ENCODE measurements around the gene HLCS. TPM values are rescaled to one million over a fixed set of nuclear protein-coding genes. Genes with fewer than 3 reads are reported as not detected.

Gene HLCS
- total RNA-seq, 1 donor from 2014 or later = 6.9 TPM

DNA sequence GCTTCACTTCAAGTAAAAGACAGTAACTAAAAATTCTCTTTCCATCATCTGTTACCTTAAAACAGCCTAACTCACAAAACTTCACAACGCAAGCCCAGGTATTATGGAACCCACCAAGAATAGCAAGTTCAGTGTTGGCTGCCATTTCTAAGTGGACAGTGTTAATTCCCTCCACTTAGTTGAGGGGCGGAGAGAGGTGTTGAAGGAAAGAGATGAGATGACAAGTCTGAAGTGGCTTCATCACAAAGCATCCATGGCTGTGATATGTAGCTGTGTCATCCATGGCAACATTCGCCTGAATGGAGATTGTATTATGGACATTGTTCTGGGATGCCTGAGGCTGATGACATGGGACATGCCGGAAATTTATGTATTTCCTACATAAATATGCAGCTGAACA is 165.7 kb downstream of the HLCS start:
- intact Hi-C loops (cut with DNase I) = no loop called here

DNA sequence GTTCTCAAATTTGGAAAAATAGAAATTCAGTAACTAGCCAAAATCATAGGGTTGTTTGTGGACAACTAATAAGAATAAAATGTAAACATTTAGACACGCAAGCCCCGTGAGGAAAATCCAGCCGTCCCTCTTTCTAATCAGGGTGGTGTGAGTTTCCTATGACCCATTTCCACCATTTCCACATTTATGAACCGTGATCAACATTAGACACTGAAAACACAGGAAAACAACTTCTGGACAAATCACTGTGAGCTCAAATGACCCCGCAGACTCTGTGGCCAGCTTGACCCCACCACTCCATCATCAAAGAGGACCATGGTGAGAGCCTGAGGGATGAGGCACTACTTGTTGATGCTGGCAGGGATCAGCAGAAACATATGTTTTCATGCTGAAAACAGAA is 166.6 kb downstream of the HLCS start:
- intact Hi-C loops (cut with DNase I) = no loop called here
- DNase-seq (ENCODE audit: low spot score) = no peak

More for the DNA sequence above, 165.7 kb downstream of the HLCS start:
- no peak for DNase-seq (ENCODE audit: low spot score)

DNA sequence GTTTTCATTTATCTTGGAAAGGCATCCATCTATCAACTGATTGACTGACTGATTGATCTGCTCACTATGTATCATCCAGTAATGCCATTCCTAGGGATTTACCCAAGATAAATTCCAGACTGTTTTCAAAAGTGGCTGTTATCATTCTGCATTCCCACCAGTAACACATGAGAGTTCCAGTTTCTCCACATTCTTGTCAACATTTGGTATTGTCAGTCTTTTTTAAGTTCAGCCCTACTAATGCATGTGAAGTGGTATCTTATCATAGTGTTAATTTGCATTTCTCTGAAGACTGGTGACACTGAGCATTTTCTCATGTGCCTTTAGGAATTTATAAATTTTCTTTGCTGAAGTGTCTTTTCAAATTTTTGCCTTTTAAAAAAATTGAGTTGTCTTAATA is 168.0 kb downstream of the HLCS start:
- DNase-seq (ENCODE audit: low spot score) = no peak
- intact Hi-C loops (cut with DNase I) = no loop called here

DNA sequence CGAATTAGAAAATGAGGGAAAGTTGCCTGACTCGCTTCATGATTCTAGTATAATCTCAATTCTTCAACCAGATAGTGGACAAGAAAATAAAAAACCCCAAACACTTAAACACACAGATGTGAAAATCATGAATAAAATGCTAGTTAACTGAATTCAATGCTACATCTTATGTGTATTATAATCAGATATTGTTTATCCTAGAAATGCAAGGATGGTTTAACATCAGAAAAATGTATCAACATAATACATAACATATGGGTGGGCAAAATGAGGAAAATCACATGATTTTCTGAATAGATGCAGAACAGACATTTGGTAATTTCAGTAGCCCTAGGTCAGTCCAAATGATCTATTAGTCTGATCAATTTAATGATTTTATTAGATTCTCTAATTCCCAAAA is 170.4 kb downstream of the HLCS start:
- intact Hi-C loops (cut with DNase I) = no loop called here
- DNase-seq (ENCODE audit: low spot score) = no peak

DNA sequence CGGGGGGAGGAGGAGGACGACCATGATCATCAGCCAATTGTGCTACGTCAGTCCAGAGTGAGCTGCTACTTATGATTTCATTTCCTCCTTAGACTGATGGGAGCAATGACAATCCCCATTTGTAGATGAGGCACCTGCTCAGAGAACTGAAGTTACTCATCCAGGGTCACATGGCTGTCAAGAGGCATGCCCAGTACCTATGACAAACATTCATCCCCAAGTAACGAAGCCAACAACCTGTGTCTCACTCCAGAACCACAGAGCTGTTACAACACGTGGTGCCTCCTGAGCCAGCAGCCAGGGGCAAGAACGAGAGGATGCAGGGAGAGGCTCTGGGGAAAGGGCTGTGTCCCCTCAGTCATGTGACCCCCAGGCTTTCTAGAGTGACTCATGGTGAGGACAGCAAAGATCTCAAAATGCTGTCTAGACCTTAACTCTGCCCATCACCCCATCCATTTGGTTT is 173.9 kb downstream of the HLCS start:
- no peak for DNase-seq (ENCODE audit: low spot score)
- intact Hi-C loops (cut with DNase I) = loop anchor here (5.0 kb wide), 1 partner anchor 45 kb away; no protein-coding TSS in a partner anchor

DNA sequence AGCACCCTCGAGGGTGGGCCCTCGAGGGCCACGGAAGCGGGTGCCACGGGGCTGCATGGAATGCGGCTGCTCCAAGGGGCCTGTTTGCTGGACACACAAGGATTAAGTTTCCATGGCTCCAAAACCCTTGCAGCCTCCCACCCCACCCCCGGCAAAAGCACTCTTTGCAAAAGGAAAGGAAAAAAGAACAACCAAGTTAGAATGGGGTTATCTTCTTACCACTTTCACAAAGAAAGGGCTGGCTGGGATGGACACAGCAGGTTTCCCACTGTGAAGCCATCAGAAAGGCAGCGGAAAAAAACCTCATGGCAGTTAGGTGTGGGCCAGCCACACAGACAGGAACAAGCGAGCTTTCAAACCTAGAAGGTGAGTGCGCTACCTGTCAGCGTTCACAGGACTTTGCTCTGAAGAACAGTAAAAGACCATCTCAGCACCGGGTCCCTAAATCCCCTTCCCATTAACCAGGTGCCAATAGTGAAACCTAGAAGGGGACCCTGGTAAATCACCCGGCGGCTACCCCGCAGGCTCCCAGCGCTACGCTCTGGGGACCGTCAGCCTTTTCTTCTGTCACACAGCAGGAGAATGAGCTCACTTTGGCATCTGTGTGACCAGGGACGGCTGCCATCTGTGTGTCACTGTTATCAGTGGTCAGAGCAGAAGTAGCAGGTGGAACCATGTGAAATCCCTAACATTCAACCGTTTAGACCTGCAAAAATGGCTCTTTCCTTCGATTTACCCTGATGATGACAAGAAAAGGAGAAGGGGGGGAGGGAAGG is 174.6 kb downstream of the HLCS start:
- no peak for DNase-seq (ENCODE audit: low spot score)
- intact Hi-C loops (cut with DNase I) = loop anchor here (5.0 kb wide), 1 partner anchor 45 kb away; no protein-coding TSS in a partner anchor

DNA sequence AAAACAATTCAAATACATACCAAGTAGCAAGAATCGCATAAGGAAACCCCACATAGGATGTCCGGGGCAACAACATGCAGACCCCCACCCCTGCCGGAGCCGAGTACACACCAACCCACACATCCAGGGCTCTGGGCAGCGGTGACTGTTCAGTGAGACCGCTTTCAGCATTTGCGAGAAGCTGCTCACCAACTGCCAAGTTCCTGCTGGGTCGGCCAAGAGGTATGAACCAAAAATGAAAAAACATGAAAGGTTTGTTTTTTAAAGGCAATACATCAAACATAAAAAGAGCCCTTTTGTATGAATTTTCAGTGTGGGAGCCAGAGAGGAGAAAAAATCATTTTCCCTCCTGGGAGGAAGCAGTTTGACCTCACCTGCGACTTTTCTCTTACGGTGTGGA is 175.3 kb downstream of the HLCS start:
- intact Hi-C loops (cut with DNase I) = loop anchor here (5.0 kb wide), 1 partner anchor 46 kb away; no protein-coding TSS in a partner anchor

DNA sequence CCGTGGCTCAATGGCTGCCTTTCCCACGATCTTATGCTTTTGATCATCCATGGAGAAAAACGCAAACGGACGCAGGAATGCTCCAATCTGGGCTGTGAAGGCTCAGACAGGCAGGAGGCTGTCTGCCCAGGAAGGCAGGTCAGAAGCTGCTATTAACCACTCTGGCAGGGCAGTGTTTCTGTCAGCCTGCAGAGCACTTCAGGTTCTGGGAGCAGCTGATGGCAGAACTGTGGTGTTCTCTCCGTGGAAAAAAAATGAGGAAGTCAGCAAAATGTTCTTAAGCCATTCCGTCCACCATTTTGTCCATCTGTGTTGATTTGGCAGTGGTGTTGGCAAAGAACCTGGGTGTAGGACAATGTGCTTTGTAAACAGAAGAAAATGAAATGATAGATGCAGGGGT is 175.9 kb downstream of the HLCS start:
- DNase-seq (ENCODE audit: low spot score) = no peak
- intact Hi-C loops (cut with DNase I) = loop anchor here (5.0 kb wide), 1 partner anchor 47 kb away; no protein-coding TSS in a partner anchor

More for the DNA sequence above, 175.3 kb downstream of the HLCS start:
- no peak for DNase-seq (ENCODE audit: low spot score)

DNA sequence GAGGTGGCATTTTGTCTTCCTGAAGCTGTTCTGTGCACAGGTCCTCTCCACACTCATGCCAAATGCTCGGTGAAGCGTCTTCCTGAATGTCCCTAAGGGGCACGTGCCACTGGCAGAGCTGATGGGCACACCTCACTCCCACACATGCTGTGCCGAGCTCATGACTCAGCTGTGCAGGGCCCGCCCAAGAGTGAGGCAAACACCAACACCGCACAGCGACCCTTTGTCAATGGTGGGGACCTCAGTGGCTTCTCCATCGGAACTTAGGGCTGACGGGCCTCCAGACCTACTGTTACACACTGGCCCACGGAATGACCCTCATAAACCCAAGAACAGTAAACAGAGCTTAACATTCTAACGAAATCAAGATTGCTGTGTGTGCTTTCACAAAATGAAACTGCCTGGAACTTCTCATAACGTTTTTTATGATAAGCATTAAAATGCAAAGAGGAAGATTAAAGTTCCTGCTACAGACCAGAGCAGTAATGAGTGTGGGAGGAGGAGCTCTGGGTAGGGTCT is 178.3 kb downstream of the HLCS start:
- DNase-seq (ENCODE audit: low spot score) = no peak

DNA sequence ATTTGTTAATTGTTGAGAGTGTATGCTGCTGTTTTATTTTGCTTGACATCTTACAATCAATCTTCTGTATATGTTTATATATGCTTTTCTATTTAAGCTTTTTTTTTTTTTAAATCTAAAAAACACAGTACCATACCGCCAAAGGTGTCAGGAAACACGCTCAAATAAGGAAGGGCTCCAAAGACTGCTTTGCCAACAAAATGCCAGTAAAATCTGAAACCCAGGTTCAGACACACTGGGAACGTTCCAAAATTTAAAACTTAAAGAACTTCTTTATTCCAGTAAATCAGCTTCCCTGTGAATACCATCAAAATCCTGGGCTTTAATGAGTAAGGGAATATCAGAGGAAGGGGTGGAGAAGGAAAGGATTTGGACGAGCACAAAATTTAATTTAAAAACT is 180.3 kb downstream of the HLCS start:
- intact Hi-C loops (cut with DNase I) = no loop called here
- DNase-seq (ENCODE audit: low spot score) = no peak

More for the DNA sequence above, 178.3 kb downstream of the HLCS start:
- intact Hi-C loops (cut with DNase I) = no loop called here

DNA sequence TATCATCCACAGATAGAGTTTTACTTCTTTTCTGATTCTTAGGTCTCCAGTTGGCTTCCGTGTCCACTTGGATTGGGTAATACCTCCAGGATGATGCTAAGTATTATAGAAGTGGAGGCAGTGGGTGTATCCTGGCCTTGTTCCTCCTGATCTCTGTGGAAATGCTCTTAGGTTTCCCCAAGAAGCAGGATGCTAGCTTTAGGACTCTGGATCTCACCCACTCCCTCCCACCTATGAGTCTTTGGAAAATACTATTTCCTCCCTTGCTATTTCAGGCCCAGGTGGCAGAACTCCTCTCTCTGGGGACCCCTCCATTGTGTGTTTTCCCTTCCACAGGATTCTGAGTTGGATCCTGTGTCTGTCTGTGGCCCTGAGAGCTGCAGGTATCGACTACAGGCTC is 180.9 kb downstream of the HLCS start:
- no peak for DNase-seq (ENCODE audit: low spot score)
- intact Hi-C loops (cut with DNase I) = no loop called here

DNA sequence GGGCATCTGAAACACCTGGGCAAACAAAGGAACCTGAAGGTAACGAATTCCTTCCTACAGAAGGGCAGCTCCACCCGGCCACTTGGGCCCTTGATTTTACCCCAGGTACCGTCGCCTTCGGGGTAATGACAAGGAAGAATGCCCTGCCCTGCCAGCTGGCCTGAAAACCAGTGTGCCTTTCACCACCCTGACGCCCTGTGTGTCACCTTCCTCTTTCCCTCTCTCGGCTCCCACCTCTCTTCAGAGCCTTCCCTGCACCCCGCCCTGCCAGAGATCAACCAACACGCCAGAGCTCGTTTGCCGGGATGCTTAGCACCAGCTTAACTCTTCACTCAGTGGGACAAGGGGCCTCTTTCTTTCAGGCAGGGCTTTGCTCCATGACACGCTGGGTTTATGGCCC is 181.5 kb downstream of the HLCS start:
- no peak for DNase-seq (ENCODE audit: low spot score)
- intact Hi-C loops (cut with DNase I) = no loop called here

DNA sequence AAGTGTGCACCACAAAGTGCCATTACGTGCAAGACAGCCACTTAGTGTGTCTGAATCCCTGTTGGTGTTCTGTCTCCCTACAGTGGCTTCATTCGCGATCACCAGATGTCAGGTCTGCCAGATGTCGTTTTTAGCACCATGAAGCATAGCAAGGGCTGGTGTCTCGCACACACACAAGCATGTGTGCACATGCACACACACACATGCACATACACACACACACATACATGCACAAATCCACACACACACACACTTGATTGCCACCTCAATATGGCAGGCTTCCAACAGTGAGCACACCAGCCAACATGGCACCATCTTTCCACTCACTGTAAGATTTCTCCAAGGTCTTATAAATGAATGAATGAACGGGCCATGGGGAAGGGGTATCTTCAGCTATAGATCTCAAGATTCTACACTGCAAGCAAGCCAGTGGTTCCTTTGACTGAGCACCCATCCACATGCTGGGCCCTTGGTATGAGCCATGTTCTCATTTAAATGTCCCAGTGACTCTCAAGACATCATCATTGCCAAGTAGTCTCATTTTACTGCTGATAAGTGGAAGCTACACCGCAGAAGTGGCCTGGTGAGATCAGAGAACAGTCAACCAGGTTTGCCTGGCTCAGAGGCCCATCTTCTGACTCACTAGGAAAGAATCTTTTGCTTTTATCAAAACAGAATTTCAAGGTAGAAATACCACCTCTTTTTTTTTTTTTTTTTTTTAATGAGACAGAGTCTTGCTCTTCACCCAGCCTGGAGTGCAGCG is 182.7 kb downstream of the HLCS start:
- intact Hi-C loops (cut with DNase I) = no loop called here
- DNase-seq (ENCODE audit: low spot score) = no peak

DNA sequence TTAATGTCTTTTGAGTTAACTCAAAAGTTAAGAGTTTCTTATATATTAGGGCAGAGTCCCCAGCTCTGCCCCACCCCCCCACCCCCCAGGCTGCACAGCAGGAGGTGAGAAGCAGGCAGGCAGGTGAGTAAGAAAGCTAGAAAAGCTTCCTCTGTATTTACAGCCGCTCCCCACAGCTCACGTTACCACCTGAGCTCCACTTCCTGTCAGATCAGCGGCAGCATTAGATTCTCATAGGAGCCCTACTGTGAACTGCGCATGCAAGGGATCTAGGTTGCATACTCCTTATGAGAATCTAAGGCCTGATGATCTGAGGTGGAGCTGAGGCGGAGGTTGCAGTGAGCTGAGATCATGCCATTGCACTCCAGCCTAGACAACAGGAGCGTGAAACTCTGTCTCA is 185.6 kb downstream of the HLCS start:
- DNase-seq (ENCODE audit: low spot score) = no peak
- intact Hi-C loops (cut with DNase I) = no loop called here

DNA sequence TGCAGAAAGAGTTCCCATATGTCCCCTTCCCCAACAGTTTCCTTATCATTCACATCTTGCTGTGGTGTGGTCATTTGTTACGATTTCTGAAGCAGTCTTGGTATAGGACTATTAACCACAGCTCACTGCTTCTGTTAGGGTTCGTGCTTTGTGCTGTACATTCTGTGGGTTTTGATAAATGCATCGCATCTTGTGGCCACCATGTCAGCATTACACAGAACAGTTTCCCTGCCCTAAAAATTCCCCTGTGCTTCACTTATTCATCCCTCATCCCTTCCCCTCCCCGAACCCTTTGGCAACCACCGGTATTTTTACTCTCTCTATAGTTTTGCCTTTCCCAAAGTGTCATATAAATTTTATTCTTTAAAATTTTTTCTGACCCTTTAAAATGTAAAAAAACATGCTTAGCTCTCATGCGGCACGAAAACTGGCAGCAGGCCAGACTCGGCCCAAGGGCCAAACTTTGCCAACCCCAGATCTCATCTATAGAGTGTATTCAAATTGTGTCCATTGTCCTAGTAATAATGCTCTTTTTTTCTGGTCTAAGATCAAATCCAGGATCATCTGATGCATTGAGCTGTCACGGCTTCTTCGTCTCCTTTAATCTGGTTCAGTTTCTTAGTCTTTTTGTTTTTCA is 189.4 kb downstream of the HLCS start:
- intact Hi-C loops (cut with DNase I) = no loop called here
- no peak for DNase-seq (ENCODE audit: low spot score)

DNA sequence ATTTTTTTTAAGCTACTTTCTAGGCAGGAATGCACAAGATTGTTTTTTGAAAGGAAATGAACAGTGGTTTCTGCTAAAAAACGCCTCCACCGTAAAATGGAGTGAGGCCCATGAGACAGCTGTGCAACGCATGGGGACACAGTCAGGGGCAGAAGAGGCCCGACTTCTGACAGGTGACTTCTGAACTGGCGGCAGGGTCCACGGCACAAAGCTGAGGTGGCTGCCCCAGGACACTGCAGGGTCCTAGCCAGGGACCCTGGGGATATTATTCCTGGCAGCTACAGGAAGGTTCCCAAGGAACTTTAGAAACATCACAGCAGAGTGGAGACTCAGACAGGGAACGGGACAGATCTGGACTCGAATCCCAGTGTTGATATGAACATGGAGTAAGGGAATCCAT is 192.5 kb downstream of the HLCS start:
- DNase-seq (ENCODE audit: low spot score) = no peak
- intact Hi-C loops (cut with DNase I) = no loop called here

DNA sequence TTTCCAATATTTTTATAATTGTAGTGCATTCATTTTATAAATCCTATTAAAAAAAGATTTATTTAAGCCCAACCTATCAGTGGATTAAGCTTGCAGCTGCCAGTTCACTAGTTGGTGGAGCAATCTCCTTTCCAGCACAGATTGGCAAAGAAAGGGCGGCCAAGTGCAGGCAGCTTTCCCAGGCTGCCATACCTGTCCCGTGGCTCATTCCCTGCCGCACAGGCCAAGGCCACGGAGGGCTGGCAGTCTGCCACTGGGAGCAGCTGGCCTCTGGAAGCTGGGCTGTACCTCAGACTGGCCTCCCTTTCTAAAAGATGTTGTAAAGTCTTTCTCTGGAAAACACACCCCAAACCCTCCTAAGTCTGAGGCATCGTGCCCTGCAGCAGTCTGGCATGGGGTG is 193.4 kb downstream of the HLCS start:
- DNase-seq (ENCODE audit: low spot score) = peak; percentile 83
- intact Hi-C loops (cut with DNase I) = no loop called here

DNA sequence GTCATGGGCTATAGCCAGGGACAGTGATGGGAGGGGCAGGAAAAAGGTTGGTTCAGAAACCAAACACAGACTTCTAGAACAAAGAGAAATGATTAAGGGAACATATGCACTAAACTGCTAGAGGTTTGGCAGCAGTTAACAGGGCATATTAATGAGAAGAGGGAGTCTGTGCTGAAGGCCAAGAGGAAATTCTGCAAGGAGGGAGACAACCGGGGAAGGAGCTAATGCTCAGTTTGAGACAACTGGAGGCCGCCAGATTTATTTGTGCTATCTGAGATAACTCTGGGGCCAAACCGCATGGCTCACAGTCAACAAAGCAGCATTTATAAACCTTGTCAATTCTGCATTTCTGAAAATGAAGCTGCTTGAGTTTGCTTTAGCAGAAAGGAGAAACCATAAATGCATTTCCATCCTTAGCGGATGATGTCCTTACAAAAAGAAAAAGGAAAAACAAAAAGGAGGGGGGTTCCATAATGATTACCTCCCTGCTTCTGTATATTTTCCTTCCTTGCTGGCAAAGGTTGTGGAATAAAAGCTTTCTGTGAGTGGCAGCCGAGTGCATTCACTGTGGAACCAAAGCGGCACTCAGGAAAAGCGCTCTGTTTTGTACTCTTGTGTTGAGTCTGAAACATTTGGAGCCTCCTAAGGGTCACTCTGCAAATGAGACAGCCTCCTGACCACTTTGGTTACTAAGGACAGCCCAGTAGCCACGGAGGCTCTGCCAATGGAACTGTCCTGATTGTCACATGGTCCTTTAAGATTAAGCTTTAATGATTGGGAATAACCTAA is 197.2 kb downstream of the HLCS start:
- intact Hi-C loops (cut with DNase I) = no loop called here
- no peak for DNase-seq (ENCODE audit: low spot score)

DNA sequence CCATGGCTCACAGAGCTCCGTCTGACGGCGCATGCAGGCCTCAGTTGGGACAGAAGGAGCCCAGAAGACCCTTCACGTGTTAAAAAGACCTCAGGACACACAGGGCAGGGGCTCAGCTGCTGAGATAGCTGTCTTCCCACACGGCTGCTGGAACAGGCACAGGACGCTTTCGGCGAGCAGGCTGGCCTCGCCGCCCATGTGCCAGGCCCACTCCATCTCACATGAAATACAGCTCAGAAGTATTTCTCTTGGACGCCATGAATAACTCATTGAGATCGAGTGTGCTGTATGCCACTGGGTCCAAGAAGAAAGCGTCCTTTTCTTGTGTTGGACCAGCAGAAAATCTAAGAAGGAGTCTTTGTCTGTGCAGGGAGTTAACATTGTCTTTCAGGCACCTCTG is 198.0 kb downstream of the HLCS start:
- no peak for DNase-seq (ENCODE audit: low spot score)
- intact Hi-C loops (cut with DNase I) = no loop called here

Measured in cardiac septum (tissue), 1 donor.